AG08395 (cell line): ENCODE data around the gene CRYAA.

Experiments
- DNase-seq: peaks from one replicate; pipeline ENCODE4 v3.0.0; 2012; ENCODE audit warnings: mixed read lengths, low spot score

Gene CRYAA

DNA sequence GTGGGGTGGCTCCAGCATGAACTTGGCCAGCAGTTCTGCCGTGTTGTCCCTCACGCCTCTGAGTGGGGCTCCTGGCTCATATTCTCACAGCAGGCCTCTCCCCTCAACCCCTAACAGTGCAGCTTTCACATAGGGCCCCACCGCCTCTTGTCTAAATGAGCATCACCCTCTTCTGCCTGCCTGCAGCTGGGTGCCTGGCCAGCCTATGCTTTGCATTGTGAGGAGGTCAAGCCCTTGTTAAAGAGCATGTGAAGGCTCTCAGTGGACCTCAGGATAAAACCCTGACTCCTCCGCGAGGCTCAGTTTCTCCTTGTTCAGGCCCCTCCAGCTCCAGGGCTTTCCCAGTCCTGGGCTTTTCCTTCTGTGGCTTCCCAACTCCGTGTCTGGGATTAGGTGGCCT lies 34.8 kb downstream of the CRYAA start:
- no peak for DNase-seq

- DNase-seq: no peak
These were observed 35.8 kb downstream of the CRYAA start for GRCh38 chr21:43204638-43205037.

DNA sequence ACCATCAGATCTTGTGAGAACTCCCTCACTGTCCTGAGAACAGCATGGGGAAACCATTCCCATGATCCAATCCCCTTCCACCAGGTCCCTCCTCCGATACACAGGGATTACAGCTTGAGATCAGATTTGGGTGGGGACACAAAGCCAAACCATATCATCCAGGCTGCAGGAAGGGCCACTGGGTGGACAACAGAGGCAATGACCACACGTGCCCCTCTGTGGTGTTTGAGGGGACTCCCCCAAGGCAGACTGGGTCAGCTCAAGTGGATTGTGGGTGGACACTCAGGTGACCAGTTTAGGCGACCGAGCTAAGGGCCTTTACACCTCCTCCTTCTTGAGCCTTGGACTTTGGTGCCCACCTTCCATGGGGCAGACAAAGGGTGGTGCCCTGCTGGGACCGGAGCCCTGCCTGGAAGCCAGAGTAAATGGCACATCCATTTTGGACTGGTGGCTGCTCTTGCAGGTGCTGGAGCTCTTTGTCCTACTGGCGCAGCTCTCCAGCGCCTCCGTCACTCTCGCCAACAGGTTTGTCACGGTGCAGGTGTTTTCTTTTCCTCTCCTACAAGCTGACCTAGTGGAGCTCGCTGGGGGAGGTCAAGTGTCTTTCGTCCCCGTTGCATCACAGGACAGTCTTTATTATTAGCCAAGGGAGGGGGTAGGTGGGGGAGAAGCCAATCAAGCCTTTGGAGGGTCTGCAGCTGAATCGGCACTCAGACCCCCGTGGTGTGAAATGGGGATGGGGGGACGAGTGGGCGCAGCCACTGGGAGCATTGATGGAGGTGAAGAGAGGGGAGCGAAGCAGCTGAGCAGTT lies 37.6 kb downstream of the CRYAA start:
- DNase-seq: no peak

GRCh38 chr21:43207043-43207315 lies 38.2 kb downstream of the CRYAA start:
- no peak for DNase-seq

- DNase-seq: no peak
These were observed 39.1 kb downstream of the CRYAA start for GRCh38 chr21:43207868-43208267.

DNA sequence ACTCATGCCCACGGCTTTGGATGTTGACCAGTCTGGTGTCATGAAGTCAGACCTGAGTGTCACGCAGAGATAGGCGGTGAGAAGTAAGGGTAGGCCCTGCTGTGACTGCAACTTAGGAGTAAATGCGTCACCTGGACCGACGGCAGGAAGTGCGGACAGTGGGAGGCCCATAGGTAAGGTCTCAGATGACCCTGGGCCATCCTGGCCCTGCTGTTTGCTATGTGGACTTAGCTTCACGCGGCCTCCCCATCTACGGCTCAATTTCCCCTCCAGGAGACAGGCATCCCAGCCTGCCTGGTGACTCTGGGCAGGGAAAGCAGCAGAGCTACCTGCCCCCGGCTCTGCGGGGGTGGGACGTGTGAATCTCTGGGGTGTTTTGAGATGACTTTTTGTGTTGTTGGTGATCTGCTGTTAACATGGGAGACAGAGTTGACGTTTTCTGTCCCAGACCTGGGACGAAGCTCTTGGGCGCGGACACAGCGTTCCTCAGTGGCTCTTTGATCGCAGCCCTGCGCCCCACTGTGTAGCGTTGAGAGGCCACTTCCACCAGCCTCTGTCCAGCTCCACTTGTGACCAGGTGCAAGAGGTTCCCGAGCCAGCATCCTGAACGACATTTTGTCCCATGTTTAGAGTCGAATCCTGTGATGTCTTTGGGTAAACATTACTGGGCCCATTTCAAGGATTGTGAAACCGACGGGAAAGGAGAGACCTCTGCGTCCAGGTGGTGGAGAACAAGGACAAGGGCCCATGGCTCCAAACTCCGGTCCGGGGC lies 39.9 kb downstream of the CRYAA start:
- DNase-seq: no peak

DNA sequence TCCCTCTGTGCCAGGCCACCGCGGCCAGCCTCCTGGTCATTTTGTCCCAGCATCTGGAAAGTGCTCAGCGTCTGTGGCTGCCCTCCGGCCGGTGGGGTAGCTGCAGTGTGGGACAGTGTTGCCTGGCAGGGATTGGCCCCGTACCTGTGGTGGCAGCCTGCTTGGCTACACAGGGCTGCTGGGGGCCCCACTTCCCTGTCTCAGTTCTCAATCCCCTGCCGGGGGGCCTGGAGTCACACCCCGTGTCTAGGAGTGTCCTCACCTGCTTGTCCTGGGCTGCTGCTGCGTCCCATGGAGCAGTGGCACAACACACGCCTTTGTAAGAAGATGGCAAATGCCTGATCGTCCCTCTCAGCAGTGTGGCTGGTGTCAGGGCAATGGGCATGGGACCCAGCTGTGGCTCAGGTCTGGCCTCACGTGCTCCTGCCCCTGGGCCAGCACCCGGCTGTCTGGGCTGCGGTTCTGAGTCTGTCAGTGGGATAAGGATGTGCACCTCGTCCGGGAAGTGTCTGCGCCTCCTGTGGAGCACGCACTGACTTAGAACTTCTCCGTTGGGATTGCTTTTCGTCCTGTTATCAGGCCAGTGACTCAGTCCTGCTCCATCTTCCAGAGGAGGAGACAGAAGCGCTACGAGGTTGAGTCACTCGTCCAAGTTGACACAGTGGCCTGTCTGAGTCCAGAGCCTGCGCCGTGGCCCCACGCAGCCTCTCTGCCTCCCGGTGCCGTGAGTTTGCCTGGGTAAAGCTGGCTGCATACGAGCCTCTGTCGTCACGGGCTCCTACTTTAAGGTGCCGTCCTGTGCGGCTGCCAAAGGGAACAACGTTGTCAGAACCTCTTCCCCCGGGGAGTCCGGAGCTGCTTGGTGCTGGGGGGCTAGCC lies 41.0 kb downstream of the CRYAA start:
- DNase-seq: no peak

- DNase-seq: no peak
These were observed 41.8 kb downstream of the CRYAA start for GRCh38 chr21:43210454-43211071.

- DNase-seq: no peak
These were observed 42.4 kb downstream of the CRYAA start for GRCh38 chr21:43211072-43211759.

DNA sequence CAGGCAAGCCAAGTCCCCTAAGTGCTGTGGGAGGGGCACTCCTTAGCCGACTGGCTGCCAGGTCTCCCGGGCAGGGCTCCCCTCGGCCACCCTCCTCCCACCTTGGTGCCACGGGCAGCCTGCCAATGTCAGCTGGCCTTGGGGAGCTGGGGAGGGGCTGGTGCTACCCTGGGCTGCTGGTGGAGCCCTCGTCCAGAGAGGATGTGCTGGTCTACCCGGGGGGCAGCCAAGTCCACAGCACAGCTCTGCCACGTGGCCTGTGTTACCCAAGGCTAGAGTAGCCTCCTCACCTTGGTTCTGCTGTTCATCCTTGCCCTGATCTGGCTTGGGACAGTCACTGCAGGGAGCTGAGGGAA lies 42.9 kb downstream of the CRYAA start:
- no peak for DNase-seq
